ENCODE data around the gene TRPC4. TPM values are rescaled to one million over a fixed set of nuclear protein-coding genes. Genes with fewer than 3 reads are reported as not detected.

Gene TRPC4
- total RNA-seq, 2 experiments from 2014 or later: not detected

DNA sequence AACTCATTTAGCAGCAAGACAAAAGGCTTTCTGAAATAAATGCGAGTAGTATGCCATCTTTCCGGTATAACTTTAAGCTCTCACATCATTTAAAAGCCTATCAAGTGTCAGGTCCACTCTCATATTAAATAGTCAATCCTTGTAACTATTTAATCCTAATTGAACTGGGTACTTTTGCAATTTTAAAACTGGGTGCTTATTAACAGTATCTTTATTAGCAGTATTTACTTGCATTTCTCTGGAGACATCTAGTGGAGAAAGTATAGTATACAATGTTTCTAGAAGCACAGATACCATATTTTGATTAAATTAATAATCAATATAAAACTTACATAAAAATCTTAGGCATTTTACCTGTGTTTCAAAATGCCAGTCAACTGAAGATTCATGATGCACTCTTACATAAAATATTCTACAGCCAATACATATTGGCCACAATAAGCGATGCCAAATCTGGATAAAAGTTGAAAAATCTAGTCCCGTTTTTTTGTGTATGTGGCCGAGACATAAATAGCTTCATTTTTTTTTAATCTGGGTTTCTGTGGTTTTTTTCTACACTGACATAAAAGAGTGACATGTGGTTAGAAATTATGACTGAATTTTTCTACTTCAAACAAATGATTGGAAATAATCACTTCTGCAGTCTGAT, 266.7 kb downstream of the TRPC4 start:
- no peaks in the 10 kb centered on the region for H3K4me1 Mint-ChIP-seq (ENCODE audit: low read depth)
- DNase-seq: no peak
- H3K27ac Mint-ChIP-seq: no peak overlapping the region
- CTCF ChIA-PET: interaction anchor here (1.2 kb wide), 1 partner anchor 11 kb away, joined by 3 read pairs; no protein-coding TSS in a partner anchor
- no peaks in the 10 kb centered on the region for H3K36me3 Mint-ChIP-seq (ENCODE audit: low read depth)
- no peaks in the 10 kb centered on the region for H3K27me3 Mint-ChIP-seq
- intact Hi-C loops (cut with micrococcal nuclease): no loop called here
- no peak for ATAC-seq
- TF ChIP-seq, protein P1, sequence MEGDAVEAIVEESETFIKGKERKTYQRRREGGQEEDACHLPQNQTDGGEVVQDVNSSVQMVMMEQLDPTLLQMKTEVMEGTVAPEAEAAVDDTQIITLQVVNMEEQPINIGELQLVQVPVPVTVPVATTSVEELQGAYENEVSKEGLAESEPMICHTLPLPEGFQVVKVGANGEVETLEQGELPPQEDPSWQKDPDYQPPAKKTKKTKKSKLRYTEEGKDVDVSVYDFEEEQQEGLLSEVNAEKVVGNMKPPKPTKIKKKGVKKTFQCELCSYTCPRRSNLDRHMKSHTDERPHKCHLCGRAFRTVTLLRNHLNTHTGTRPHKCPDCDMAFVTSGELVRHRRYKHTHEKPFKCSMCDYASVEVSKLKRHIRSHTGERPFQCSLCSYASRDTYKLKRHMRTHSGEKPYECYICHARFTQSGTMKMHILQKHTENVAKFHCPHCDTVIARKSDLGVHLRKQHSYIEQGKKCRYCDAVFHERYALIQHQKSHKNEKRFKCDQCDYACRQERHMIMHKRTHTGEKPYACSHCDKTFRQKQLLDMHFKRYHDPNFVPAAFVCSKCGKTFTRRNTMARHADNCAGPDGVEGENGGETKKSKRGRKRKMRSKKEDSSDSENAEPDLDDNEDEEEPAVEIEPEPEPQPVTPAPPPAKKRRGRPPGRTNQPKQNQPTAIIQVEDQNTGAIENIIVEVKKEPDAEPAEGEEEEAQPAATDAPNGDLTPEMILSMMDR (IDR thresholded peaks at IDR 0.05): peak; percentile 21
- POLR2A ChIA-PET: no interaction called here
- peaks cover 5% of the 10 kb centered on the region for H3K9me3 Mint-ChIP-seq
- no peak overlapping the region for H3K4me3 Mint-ChIP-seq

DNA sequence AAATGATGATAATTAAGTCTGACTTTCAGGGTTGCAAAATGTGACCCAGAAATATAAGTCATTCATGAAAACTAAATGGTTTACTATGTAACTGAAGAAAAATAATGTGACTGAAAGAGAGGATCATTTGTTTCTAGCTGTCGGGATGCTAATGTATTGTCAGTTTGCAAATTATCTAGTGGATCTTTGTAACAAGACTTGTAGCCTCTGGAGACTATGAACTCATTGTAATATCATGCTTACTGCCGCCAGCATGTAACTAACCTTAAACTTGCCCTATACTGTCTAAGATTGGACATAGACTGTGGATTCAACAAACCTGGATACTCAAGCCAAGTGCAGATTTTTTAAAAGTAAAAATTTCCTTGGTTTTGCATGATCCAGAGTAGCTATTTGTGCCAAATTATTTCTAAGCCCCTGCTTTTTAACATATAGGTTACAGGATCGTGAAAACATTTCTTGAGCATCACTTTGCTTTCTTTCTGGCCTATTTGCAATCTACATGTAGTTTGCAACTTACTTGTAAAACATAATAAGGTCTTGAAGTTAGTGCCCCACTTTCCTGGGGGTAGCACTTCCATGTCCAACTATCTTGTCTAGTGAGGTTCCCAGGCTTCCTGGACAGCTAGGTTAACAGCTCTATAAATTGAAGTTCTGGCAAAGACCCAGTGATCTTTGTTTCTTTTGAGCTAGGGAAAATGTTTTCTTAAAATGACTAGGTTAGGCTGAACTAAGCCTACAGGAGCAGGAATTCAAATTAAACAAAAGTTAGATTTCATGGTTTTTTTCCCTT, 267.7 kb downstream of the TRPC4 start:
- H3K27me3 Mint-ChIP-seq: no peaks in the 10 kb centered on the region
- H3K27ac Mint-ChIP-seq: no peak overlapping the region
- CTCF ChIA-PET: interaction anchor here (1.2 kb wide), 1 partner anchor 10 kb away, joined by 3 read pairs; no protein-coding TSS in a partner anchor
- H3K4me3 Mint-ChIP-seq: no peak overlapping the region
- TF ChIP-seq, protein P1 (IDR thresholded peaks at IDR 0.05): no peak
- no peaks in the 10 kb centered on the region for H3K9me3 Mint-ChIP-seq
- no peak for ATAC-seq
- no peaks in the 10 kb centered on the region for H3K36me3 Mint-ChIP-seq (ENCODE audit: low read depth)
- intact Hi-C loops (cut with micrococcal nuclease): no loop called here
- POLR2A ChIA-PET: no interaction called here
- DNase-seq: no peak
- no peaks in the 10 kb centered on the region for H3K4me1 Mint-ChIP-seq (ENCODE audit: low read depth)

DNA sequence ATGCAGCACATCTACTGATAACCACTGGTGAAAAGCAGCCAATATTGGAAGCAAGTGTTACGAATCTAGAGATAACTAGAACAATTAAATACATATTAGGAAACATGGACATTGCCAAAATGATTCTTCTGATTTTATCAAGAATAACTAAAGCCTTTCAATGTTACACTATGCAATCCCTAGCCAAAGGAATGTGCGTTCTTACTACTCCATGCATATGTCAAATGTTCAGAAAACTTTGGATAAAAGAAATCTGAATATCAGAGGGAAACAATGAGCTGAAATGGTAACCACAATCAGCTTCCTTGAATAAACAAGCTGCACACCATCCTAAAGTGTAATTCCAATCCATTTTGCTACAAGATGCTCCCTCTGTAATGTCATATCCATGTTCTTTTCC, 270.1 kb downstream of the TRPC4 start:
- H3K36me3 Mint-ChIP-seq (ENCODE audit: low read depth): no peaks in the 10 kb centered on the region
- no peaks in the 10 kb centered on the region for H3K9me3 Mint-ChIP-seq
- H3K4me1 Mint-ChIP-seq (ENCODE audit: low read depth): no peaks in the 10 kb centered on the region
- DNase-seq: no peak
- no peak overlapping the region for H3K4me3 Mint-ChIP-seq
- ChIA-PET CTCF (no interaction called here), POLR2A (no interaction called here)
- no peak overlapping the region for H3K27ac Mint-ChIP-seq
- intact Hi-C loops (cut with micrococcal nuclease): no loop called here
- TF ChIP-seq, protein P1 (IDR thresholded peaks at IDR 0.05): no peak
- no peaks in the 10 kb centered on the region for H3K27me3 Mint-ChIP-seq
- ATAC-seq: no peak

DNA sequence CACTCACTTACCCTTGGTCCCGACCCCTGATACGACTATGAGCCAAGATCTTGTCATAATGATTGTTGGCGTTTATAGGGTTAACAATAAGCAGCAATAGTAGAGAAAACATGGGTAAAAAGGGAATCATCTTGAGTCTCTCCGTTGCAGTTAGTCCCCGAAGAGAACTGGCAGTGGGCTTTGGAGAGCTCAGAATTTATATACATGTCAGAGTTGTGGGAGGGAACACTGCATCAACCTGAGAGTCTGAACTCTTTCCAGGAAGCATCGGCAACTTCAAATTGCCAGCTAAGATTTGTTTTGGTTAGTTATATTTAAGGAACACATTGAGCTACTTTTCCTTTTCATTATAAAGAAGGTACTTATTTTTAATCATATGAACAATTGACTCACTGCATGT, 271.0 kb downstream of the TRPC4 start, which contains the start of gene POSTN:
POSTN (minus strand) TSS at position 172 of the 400 bp plus-strand sequence; CDS start at position 130, 42 bp downstream.
- TF ChIP-seq, protein P1 (IDR thresholded peaks at IDR 0.05): no peak
- H3K4me3 Mint-ChIP-seq: no peak within 1 kb of the TSS
- H3K4me1 Mint-ChIP-seq (ENCODE audit: low read depth): no peaks in the 10 kb centered on the region
- H3K36me3 Mint-ChIP-seq (ENCODE audit: low read depth): no peaks in the 10 kb centered on the region
- DNase-seq: no peak
- intact Hi-C loops (cut with micrococcal nuclease): no loop called here
- ChIA-PET CTCF (no interaction called here), POLR2A (no interaction called here)
- no peak for ATAC-seq
- no peaks in the 10 kb centered on the region for H3K9me3 Mint-ChIP-seq
- no peaks in the 10 kb centered on the region for H3K27me3 Mint-ChIP-seq
- H3K27ac Mint-ChIP-seq: no peak within 1 kb of the TSS

DNA sequence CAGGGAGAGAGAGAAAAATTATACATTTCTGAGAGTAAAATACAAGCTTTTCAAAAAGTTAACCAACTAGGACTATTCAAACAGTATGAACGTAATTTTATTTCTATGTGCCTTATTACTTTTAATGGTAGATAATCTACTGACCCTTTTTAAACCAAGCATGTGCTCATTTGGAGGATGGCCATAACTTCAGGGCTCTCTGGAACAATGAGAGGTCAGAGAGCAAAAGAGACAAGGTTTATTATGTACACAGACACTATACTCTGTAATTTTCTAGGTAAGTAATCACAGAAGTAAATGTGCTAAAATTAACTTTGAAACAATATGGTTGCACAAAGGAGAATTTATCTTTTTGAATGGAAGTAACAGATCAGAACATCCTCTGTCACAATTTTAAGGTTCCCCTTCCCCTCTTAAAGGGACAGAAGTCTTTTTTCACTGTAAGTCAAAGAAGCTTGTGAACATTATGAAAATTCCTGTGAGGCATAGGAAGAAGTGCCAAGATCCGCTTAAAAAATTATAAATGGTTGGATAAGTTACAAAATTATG, 272.0 kb downstream of the TRPC4 start:
- TF ChIP-seq, protein P1 (IDR thresholded peaks at IDR 0.05): no peak
- ChIA-PET CTCF (no interaction called here), POLR2A (no interaction called here)
- H3K9me3 Mint-ChIP-seq: no peaks in the 10 kb centered on the region
- H3K4me3 Mint-ChIP-seq: no peak overlapping the region
- no peak for ATAC-seq
- H3K4me1 Mint-ChIP-seq (ENCODE audit: low read depth): no peaks in the 10 kb centered on the region
- no peak for DNase-seq
- H3K27ac Mint-ChIP-seq: no peak overlapping the region
- intact Hi-C loops (cut with micrococcal nuclease): no loop called here
- H3K36me3 Mint-ChIP-seq (ENCODE audit: low read depth): no peaks in the 10 kb centered on the region
- H3K27me3 Mint-ChIP-seq: no peaks in the 10 kb centered on the region
